Endodermal cell (in vitro differentiated cells): ENCODE results near the gene LRRFIP1. TPM values are rescaled to one million over a fixed set of nuclear protein-coding genes. Genes with fewer than 3 reads are reported as not detected.

Experiments used
- DNase-seq: peaks from one replicate; pipeline ENCODE4 v3.0.0-alpha.2; 2017
- H3K27ac ChIP-seq: 2 replicates; pipeline ENCODE4 v1.5.1; 2013; ENCODE audit warnings: mild to moderate bottlenecking, low read depth, low read length, moderate library complexity
- H3K27me3 ChIP-seq: 2 replicates; pipeline ENCODE4 v1.6.1; 2013; ENCODE audit warnings: mild to moderate bottlenecking, low read length, moderate library complexity; ENCODE audit not compliant: insufficient read depth, control insufficient read depth, poor library complexity, severe bottlenecking
- H3K36me3 ChIP-seq: 2 replicates; pipeline ENCODE4 v1.7.0; 2013; ENCODE audit warnings: mild to moderate bottlenecking, low read length, moderate library complexity; ENCODE audit not compliant: control insufficient read depth, insufficient read depth
- H3K4me1 ChIP-seq: one replicate; pipeline ENCODE4 v1.7.0; 2013; ENCODE audit warnings: low read length; ENCODE audit not compliant: control insufficient read depth, insufficient read depth
- H3K4me3 ChIP-seq: 2 replicates; pipeline ENCODE4 v1.5.1; 2013; ENCODE audit warnings: mild to moderate bottlenecking, low read length, moderate library complexity
- H3K9ac ChIP-seq: 2 replicates; pipeline ENCODE4 v1.6.1; 2013; ENCODE audit warnings: mild to moderate bottlenecking, low read length, moderate library complexity; ENCODE audit not compliant: poor library complexity, severe bottlenecking; ENCODE audit errors: extremely low read depth
- H3K9me3 ChIP-seq: 2 replicates; pipeline ENCODE4 v1.6.1; 2013; ENCODE audit warnings: mild to moderate bottlenecking, low read length, moderate library complexity; ENCODE audit not compliant: control insufficient read depth
- H3K27ac Mint-ChIP-seq: 2 replicates; pipeline ENCODE4 v1.8.0; 2020; ENCODE audit warnings: mixed read lengths
- H3K27me3 Mint-ChIP-seq: 2 replicates; pipeline ENCODE4 v1.8.0; 2021; ENCODE audit warnings: mild to moderate bottlenecking, mixed read lengths; ENCODE audit not compliant: insufficient read depth
- H3K36me3 Mint-ChIP-seq: 2 replicates; pipeline ENCODE4 v1.8.0; 2020; ENCODE audit warnings: low read depth, mixed read lengths
- H3K4me1 Mint-ChIP-seq: 2 replicates; pipeline ENCODE4 v1.8.0; 2020; ENCODE audit warnings: mixed read lengths
- H3K4me3 Mint-ChIP-seq: 2 replicates; pipeline ENCODE4 v1.8.0; 2020; ENCODE audit warnings: mild to moderate bottlenecking, moderate library complexity, mixed read lengths
- H3K9me3 Mint-ChIP-seq: 2 replicates; pipeline ENCODE4 v1.8.0; 2020; ENCODE audit warnings: mild to moderate bottlenecking, mixed read lengths
- CTCF ChIP-seq: fragments of 200-600 bp; sonication (generic); conservative IDR thresholded peaks from 2 replicates; pipeline ENCODE4 v1.5.0; 2021; ENCODE audit warnings: antibody characterized with exemption, mild to moderate bottlenecking
- WGBS, 2 experiments: methylation state at CpG; one replicate each; pipeline versions ENCODE4 v1.1.5 to v1.1.7; 2013; ENCODE audit warnings: missing lambda C conversion rate in 2 of 2, mixed read lengths in 1 of 2; ENCODE audit not compliant: insufficient coverage in 1 of 2, insufficient read length in 1 of 2; 5-methylcytosine and 5-hydroxymethylcytosine counted together
- total RNA-seq, 2 donors: library from RNA; stranded (reverse); fragmentation: NEBNext Ultra II Directional in 1 of 2; extraction: Animal tissue kit (Norgen Biotek cat#: 25700) in 1 of 2; gene quantifications; 2 replicates in 1 of 2; 3 replicates in 1 of 2; pipeline ENCODE4 v1.2.1, GENCODE V29; 2021

Gene LRRFIP1
- total RNA-seq, 2 donors from 2014 or later: 102 to 132 TPM

GRCh38 chr2:237695201-237695780 lies 67.9 kb downstream of the LRRFIP1 start:
- no peak for TF ChIP-seq CTCF
- no peak overlapping the region for H3K4me3 Mint-ChIP-seq
- H3K9me3 Mint-ChIP-seq: no peaks in the 10 kb centered on the region
- 94% methylated on average over 5 to 6 of the region's 7 CpGs for WGBS, 2 experiments
- peaks cover 37% of the 10 kb centered on the region for H3K4me1 Mint-ChIP-seq
- H3K27ac Mint-ChIP-seq: no peak overlapping the region
- peaks cover 16% of the 10 kb centered on the region for H3K27me3 Mint-ChIP-seq
- no peak for DNase-seq
- peaks cover 10% of the 10 kb centered on the region for H3K36me3 Mint-ChIP-seq
- H3K9me3 ChIP-seq: no peaks in the 10 kb centered on the region
- peaks cover 17% of the 10 kb centered on the region for H3K36me3 ChIP-seq
- H3K27ac ChIP-seq: no peak overlapping the region
- peaks cover 4% of the 10 kb centered on the region for H3K4me1 ChIP-seq
- H3K4me3 ChIP-seq: no peak overlapping the region
- no peak overlapping the region for H3K9ac ChIP-seq
- H3K27me3 ChIP-seq: no peaks in the 10 kb centered on the region

GRCh38 chr2:237696461-237696860 lies 69.1 kb downstream of the LRRFIP1 start:
- H3K36me3 ChIP-seq: peaks cover 22% of the 10 kb centered on the region
- peaks cover 16% of the 10 kb centered on the region for H3K27me3 Mint-ChIP-seq
- H3K9ac ChIP-seq: no peak overlapping the region
- H3K9me3 Mint-ChIP-seq: no peaks in the 10 kb centered on the region
- H3K36me3 Mint-ChIP-seq: peaks cover 10% of the 10 kb centered on the region
- no peak overlapping the region for H3K4me3 Mint-ChIP-seq
- H3K27ac ChIP-seq: no peak overlapping the region
- WGBS, 2 experiments: 59 to 72% methylated on average over 4 to 5 of the region's 5 CpGs
- no peak for DNase-seq
- peaks cover 12% of the 10 kb centered on the region for H3K4me1 ChIP-seq
- peaks cover 42% of the 10 kb centered on the region for H3K4me1 Mint-ChIP-seq
- no peak overlapping the region for H3K27ac Mint-ChIP-seq
- TF ChIP-seq CTCF: no peak
- no peak overlapping the region for H3K4me3 ChIP-seq
- H3K9me3 ChIP-seq: no peaks in the 10 kb centered on the region
- no peaks in the 10 kb centered on the region for H3K27me3 ChIP-seq

GRCh38 chr2:237697586-237698357 lies 70.4 kb downstream of the LRRFIP1 start:
- Mint-ChIP-seq H3K27ac (no peak overlapping the region), H3K4me3 (no peak overlapping the region)
- H3K9ac ChIP-seq: no peak overlapping the region

More at GRCh38 chr2:237697586-237698357, 70.4 kb downstream of the LRRFIP1 start:
- Histone ChIP-seq H3K4me3 (no peak overlapping the region), H3K9me3 (no peaks in the 10 kb centered on the region), H3K4me1 (peaks cover 23% of the 10 kb centered on the region), H3K27ac (no peak overlapping the region), H3K36me3 (peaks cover 22% of the 10 kb centered on the region), H3K27me3 (no peaks in the 10 kb centered on the region)
- Mint-ChIP-seq H3K36me3 (peaks cover 10% of the 10 kb centered on the region), H3K9me3 (no peaks in the 10 kb centered on the region), H3K27me3 (peaks cover 16% of the 10 kb centered on the region), H3K4me1 (peaks cover 55% of the 10 kb centered on the region)
- TF ChIP-seq CTCF: no peak
- WGBS, 2 experiments: 91 to 96% methylated on average over 10 to 13 of the region's 13 CpGs
- no peak for DNase-seq
